IPS-11a (cell line): Measurements from ENCODE around the gene GBA2.

ENCODE experiments used
- H3K4me3 ChIP-seq: one replicate; pipeline ENCODE4 v1.5.1; 2013; ENCODE audit warnings: low read depth, low read length, control low read depth

The GBA2 gene

DNA sequence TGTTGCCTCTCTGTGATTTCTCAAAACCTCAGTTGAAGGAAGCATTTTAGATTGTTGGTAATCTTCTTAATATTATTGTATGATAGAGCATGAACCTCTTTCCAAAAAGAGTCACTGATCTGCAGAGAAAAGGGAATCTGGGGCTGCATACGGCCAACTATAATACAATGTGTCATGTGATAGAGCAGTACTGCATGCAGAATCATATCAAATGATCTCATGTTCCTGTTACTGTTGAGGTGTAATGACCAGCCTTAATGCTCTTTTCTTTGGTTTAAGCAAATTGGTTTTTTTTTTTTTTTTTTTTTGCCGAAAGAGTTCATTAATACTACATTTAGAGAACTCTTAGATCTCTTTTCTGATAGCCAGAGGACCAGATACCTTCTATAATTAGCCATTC lies 18.0 kb upstream of the GBA2 start:
- H3K4me3 ChIP-seq: no peak overlapping the region

DNA sequence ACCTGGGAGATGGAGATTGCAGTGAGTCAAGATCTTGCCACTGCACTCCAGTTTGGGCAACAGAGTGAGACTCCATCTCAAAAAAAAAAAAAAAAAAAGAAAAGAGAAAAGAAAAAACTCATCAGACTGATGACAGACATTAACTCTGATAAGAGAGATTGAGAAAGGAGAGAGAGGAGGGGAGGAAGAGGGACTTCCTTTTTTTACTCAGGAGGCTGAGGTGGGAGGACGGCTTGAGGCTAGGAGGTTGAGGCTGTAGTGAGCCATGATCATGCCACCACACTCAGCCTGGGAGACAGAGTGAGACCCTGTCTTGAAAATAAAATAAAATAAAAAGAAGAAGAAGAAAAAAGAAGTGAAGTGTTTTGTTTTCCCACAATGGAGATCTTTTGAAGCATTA lies 14.8 kb upstream of the GBA2 start:
- no peak overlapping the region for H3K4me3 ChIP-seq

DNA sequence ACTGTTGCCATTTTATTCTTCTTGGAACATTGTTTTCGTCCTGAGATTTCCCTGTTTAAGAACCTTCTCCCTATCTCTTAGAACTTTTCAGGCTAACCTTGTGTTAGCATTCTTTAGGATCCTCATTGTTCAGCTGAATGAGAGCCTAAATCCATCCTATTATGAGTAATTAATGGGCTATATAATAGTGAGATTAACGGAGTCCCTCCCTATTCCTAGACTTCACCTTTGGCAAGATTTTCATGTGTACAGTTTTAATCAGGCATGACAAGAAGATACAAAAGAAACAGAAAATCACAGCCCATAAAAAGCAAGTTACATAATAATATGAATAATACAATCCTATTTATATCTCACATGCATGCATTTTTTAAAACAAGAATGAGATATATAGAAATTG lies 14.2 kb upstream of the GBA2 start:
- H3K4me3 ChIP-seq: no peak overlapping the region

DNA sequence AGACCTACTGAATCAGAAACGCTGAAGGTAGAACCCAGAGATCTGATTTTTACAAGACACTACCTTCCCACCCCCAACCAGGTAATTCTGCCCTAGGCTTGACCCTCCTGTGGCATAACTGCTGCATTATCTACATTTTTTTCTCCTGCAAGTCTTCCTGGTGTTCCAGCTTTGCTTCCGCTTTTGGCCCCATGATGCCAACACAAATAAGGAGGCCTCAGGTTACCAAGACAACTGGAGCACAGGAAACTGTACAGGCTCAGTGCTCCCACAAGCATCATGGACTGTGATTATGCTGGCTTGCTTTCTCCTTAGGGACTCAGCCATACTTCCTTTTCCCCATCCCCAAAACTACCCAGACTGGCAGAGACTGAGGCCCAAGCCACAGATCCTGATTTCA lies 11.6 kb upstream of the GBA2 start:
- H3K4me3 ChIP-seq: no peak overlapping the region

DNA sequence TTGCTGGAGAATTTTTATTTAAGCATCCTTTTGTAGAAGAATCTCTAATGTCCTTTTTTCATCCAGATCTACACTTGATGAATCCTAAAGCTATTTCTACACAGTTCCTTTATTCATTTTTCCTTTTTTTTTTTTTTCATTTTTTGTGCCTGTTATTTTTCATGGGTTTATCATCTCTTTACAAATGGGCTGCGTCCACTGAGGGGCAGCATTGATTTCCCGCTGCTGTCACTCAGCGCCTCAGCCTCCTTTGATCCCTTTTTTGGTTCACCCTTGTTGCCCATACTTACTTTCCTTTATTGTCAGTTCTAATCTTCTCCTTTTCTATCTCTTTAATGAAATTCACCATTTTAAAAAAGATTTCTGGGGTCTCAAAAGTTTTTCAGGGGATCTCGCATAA lies 10.8 kb upstream of the GBA2 start:
- H3K4me3 ChIP-seq: no peak overlapping the region

DNA sequence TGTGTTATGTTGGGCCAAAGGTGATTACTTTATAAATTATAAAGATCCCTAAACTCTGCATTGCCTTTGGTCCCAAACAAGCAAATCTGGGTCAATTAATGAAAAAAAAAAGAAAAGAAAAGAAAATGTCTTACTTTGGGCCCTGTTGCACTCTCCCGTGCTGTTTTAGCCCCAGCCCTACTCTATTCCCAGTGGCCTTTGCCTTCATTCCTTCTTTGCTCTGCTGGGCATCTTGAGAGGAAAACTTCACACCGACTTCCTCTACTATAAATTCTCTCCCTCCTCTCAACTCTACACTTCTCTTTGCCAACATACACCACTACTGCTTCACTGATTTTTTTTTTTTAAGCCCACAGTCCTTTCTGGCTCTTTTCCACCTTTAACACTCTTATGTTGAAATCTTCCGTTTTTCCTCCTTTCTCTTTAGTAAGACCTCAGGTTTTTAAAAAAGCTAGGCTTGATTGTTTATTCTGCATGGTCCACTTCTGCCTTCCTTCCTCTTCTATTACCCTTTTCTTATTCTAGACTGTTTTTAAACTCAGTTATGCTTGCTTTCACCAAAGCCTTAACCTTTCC lies 9.5 kb upstream of the GBA2 start:
- H3K4me3 ChIP-seq: no peak overlapping the region

DNA sequence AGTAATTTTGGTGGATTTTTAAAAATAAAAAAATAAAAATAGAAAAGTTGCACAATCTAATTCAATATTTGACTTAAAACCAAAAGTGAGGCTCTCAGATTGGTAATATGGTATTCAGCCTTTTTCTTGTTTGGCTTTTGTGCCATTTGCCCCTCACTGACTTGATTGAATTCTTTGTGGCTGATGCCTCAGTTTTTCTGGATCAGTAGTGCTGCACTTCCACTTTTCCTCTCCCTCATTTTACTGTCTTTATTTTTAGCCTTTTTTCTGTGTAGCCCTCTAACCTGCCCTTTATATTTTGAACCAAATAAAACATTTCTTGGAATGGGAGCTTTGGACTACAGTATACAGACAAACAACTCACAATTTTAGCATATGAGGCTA lies 8.9 kb upstream of the GBA2 start:
- H3K4me3 ChIP-seq: peak overlapping the region; percentile 79

DNA sequence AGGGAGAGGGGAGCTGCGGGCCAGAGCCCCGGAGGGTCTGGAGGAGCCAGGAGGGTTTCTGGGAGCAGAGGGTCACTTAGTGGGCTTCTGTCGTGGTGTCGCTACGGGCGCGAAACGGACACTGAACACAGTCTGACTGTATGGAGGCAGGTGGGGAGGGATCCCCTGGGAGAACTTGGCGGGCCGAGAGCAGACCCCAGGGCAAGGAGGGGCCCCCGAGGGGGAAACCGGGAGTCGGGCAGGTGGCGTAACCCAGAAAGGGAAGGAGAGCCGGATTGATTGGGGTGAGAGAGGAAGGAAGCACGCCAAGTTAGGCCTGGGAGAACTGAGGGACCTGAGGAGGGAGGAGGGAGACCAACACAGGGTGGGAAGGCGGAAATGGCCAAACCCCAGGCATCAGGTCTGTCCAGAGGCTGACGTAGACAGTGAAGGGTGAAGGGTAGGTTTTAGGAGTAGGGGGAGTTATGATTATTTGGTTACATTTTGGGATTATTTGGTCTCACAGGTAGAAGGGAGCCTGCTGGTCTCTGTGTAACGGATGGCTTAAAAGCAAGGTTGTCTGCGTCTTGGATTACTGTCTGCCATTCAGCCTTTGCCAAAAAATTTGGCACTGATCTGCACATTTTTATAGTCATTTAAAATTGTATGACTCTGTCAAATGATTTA lies 8.3 kb upstream of the GBA2 start:
- H3K4me3 ChIP-seq: peak overlapping the region; percentile 79

DNA sequence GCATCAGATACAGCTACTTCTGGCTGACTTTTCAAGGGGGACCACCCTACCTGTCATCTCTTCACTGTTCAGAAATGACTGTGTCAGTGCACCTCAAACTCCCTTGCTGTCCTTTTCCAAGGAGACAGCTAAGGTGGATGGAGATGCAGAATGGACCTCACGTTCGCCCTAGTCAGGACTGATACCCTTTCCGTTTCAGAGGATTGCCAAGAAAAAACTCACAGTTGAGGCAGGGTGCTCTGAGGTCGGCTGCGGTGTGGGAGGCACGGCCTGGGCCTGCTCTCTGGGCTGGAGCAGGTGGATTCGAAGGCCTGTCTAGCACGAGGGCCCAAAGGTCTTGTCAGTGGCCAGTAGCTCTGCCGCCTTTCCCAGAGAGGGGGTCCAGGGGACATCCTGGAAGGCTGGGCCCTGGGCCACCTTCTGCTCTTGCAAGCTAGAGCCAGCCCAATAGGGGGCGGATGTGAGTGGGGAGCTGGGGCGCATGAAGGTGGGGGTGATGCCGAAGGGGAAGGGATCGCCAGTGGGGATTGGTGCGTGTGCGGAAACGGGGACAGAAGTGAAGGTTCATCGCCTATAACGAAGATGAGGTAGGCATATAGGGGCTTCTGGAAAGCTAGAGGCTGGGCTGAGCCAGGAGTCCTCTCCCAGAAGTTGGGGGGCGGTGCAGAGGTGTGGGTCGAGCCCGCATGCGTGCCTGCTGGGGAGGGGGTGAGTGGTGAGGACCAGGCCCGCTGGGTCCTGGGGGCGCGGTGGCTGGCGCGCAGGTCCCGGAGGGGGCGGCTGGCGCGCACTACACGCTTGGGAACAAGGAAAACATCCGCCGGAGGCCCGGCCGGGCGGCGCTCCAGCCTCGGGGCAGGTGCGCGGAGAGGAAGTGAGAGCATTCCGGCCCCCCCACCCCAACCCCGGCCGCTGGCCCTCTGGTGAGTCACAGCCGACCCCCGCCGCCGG lies 7.5 kb upstream of the GBA2 start:
- peak overlapping the region; percentile 79 for H3K4me3 ChIP-seq

DNA sequence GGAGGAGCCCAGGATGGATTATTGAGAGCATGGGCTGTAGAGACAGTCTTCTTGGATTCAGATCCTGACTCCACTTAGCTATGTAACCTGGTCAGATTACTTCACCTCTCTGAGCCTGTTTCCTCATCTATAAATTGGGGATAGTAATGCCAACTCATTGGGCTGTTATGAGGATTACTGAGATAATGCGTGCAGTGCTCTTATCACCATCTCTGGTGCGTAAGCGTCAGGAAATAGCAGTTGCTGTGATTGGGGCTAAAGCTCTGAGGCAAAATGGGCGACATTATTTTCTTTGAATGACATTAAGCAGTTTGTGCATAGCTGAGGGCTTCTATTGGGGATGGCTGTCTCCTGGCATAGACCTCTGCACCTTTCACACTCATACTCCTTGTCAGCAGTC lies 6.0 kb upstream of the GBA2 start:
- H3K4me3 ChIP-seq: no peak overlapping the region

DNA sequence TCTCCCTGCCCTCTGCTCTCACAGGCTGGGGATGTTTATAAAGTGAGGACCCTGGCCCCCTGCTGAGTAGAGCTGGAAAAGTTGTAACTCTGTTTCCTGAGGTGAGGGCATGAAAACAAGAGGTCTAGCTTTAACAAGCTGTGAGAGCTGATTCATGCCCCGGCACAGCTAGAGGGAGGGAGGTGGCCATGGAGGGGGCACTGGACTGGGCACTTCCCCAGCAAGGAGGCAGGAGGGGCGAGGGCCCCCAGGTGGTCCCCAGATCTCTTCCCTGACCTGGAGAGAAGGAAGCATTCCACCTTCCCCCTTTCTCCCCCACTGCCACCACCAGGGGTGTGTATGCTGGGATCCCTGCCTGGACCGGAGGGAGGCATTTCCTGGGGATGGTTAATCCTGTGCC lies 5.2 kb upstream of the GBA2 start, which contains the start of gene MSMP:
Gene MSMP (minus strand): TSS at position 13 of the 400 bp plus-strand sequence. CDS start 147 bp downstream, outside the sequence.
- H3K4me3 ChIP-seq: no peak within 1 kb of the TSS

DNA sequence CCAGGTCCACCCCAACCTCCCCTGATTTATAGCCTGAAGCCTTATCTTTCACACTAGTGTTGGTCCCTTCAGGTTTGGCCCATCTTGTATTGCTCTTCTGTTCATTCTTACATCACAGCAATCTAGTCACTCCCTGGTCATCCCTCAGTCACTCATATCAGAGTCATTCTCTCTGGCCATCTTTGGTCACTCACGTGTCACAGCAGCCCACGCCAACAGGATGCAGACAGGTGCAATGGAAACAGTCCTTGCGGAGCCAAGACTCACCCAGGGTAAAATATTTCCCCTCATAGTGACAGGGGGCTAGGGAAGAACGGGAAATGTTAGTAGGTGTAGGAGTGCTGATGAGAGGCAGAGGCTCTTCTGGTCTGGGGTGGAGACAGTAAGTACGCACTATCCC lies 4.4 kb upstream of the GBA2 start:
- no peak overlapping the region for H3K4me3 ChIP-seq

DNA sequence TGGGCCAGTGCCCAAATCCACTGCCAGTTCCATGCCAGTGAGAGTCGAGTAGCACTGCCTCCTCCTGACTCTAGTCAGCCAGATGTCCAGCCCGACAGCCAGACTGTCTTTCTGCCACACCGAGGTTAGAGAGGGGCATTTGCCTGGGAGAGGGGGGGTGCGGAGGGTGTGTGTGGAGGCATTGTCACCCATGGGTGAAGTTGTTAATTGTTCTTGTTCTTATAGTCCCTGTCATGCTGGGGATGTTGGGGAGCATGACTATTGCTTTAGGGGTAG lies 1.2 kb upstream of the GBA2 start:
- H3K4me3 ChIP-seq: no peak overlapping the region

DNA sequence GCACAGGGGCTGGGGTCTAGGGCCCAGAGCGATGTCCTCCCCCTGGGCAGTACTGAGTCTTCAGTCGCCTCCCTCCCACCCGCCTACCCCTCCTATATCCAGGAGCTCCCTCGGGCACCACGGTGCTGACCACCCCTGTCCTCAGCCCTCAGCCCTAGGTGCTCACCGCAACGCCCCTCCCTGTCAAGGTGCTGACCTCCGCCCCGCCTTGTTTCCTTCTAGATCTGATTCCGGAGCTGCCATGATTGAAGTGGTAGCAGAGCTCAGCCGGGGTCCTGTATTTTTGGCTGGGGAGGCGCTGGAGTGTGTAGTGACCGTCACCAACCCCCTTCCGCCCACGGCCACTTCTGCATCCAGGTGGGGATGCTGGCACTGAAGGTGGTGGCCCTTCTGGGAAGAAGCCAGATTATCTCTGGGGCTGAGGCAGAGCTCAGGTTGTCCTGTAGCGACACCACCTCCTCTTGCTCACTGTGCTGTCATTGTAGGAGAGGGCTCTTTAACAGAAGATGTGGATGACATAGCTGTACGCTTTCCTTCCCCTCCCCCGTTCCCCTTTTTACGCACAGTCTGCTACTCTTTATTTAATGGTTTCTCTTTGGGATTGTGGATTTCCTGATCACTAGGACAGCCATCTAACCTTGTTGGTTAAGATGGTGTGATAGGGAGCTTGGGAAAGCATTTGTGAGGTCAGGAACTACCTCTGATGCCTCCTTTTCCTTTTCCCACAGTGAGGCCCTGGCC lies 657 bp upstream of the GBA2 start:
- peak overlapping the region; percentile 83 for H3K4me3 ChIP-seq

DNA sequence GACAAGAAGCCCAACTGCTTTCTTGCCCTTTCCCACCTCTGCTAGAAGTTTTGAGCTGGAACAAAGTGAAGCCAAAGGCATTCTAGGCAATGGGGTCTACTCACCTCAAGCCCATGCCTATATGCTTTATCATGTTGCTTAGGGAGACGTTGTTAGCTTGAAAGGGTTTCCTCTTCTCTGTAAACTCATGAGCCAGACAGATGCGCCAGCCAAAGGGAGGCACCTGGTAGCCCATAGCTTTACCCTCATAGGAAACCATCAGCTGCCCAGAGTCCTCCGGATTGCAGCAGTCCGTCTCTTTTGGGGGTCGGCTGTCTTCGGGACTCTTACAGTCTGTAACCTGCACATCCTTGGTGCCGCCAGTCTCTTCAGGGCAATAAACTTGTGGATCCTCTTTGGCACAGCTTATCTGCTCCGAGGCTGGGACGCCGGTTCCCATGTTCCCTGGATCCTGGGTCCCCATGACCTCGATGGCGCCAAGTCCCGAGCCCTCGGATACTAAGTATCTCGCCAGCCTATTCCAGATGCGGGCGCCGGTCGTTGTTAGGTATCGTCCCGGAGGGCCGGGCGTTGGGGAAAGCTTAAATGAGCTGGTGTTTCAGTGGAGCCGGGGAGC lies 678 bp downstream of the GBA2 start:
- H3K4me3 ChIP-seq: peak overlapping the region; percentile 83

DNA sequence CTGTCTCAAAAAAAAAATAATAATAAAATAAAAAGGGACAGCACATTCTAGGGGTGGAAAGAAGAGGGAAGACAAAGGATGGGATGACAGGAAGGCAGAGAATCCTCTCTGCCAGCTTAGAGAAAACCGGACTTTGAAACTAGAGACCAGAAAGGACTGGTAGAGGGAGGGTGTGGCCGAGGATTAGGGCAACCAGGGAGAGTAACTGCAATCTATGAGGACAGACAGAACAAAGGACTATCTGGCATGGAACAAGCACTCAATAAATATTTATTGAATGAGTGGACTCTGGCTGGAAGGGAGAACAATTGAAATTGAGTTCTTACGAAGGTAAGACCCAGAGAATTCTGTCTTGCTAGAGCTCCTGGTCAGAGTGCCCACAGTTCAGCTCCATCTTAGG lies 2.4 kb downstream of the GBA2 start:
- no peak overlapping the region for H3K4me3 ChIP-seq

DNA sequence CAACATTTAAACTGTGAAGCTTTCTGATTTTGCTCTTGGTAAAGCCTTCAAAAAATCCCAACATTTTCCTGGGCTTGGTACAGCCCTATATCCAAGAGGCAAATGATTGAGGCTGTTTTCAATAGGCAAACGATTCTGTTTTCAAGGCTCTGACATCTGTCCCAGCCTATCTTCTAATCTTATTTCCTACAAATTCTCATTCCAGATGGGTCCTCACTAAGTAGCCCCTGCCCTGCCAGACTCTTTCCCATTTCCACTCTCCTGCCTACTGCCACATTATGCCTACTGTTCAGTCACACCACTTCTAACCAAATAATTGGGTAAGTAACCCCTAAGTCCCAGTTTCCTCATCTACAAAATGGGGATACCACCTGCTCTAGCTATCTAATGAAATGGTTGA lies 3.5 kb downstream of the GBA2 start:
- no peak overlapping the region for H3K4me3 ChIP-seq

DNA sequence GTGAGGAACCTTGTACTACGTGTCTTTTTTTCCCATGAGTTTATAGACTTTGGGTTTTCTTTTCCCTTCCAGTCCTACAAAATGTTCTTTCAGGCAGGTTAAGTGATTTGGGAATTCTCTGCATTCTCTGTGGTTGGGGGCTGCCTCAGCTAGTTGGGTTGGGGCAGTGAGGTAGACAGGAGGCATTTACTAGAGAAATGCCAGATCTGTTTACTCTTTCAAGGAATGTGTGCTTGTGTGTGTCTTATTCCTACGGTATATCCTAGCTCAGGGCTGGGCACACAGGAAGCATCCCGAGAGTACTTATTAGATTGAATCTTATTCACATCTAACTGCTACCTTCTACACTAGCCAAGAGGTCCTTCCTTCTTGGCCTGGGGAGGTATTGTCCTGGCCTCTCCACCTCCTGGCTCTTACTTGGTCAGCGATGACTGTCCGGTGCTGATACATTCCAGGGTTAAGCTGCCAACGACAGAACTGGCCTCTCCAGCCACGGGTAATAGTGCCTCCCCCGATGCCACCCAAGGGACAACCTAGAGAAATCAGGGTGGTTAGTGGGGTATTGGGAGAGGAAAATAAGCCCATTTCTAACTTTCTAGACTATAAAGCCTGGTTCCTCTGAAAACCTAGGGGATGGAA lies 5.0 kb downstream of the GBA2 start:
- H3K4me3 ChIP-seq: no peak overlapping the region

DNA sequence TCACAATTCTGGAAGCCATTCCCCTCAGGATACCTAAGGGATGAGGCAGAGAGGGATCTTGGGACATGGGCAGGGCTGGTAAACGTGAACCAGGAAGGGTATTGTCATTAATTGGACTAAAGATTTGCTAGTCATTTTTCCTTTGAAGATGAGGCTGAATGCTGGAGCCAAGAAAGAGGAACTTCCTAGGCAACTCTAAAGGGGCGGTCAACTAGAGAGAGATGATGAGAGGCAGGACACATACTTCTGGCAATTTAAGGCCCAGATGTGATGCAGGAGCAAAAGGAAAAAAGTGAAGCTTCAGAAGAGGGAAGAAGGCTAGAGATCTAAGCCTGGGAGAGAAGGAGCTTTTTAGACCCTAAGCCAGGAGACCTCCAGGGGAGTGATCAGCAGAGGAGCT lies 5.6 kb downstream of the GBA2 start:
- H3K4me3 ChIP-seq: no peak overlapping the region

DNA sequence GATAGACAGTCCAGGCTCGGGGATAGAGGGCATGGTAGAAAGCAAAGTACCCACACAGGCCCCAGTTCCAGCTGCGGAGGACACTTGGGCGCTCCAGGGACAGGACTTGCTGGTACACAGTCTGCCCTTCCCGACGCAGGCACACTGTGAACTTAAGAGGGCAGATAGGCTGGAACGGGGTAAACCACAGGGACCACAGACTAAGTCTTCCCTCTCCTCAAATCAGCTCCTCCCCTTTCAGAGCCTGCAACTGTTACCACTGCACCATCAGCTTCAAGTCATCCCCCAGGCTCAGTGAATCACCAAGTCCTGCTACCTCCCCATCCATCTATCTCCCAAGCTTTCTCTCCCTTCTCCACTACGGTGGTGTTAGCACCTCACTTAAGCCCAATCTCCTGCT lies 7.3 kb downstream of the GBA2 start:
- no peak overlapping the region for H3K4me3 ChIP-seq

DNA sequence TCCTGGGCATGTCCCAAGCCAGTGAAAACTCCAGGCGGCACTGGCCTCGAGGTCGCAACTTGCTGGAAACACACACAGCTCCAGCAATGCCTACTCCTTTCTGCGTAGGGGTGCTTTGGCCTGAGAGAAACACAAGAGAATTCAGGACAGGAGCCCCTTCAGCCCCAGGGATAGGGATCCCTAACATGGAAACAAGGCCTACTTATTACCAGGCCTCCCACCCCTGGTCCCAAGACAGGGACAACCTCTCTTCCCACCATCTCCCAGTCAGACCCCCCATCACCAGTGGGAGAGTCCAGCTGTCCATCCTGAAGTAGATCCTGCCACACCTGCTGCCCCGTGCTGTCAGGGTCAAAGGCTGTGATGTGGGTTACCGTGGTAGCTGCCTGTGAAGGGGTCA lies 8.8 kb downstream of the GBA2 start:
- H3K4me3 ChIP-seq: no peak overlapping the region
